Kidney tubule cell (primary cell): ENCODE results near the gene SPSB3.

Source experiments
- DNase-seq: peaks from one replicate; pipeline ENCODE4 v3.0.0-alpha.2; 2018; ENCODE audit warnings: low spot score

Gene SPSB3

GRCh38 chr16:1763521-1764511 is 18.6 kb downstream of the SPSB3 start:
- no peak for DNase-seq

GRCh38 chr16:1762879-1763520 is 19.4 kb downstream of the SPSB3 start:
- no peak for DNase-seq

GRCh38 chr16:1762196-1762878 is 20.0 kb downstream of the SPSB3 start:
- no peak for DNase-seq

- no peak for DNase-seq
Measured at GRCh38 chr16:1761751-1762150, 20.6 kb downstream of the SPSB3 start.

- DNase-seq = no peak
Measured at GRCh38 chr16:1760911-1761310, 21.5 kb downstream of the SPSB3 start.

- no peak for DNase-seq
Measured at GRCh38 chr16:1759511-1759910, 22.9 kb downstream of the SPSB3 start.

- no peak for DNase-seq
Measured at GRCh38 chr16:1758923-1759322, 23.4 kb downstream of the SPSB3 start.

GRCh38 chr16:1757714-1758461 is 24.5 kb downstream of the SPSB3 start:
- DNase-seq = no peak

- no peak for DNase-seq
Measured at GRCh38 chr16:1754204-1754603, 28.2 kb downstream of the SPSB3 start.

- no peak for DNase-seq
Measured at GRCh38 chr16:1752853-1753252, 29.5 kb downstream of the SPSB3 start.

- DNase-seq = no peak
Measured at GRCh38 chr16:1751946-1752345, 30.4 kb downstream of the SPSB3 start.

- DNase-seq = no peak
Measured at GRCh38 chr16:1749152-1750117, 32.9 kb downstream of the SPSB3 start.

GRCh38 chr16:1747934-1748333 is 34.4 kb downstream of the SPSB3 start:
- DNase-seq = no peak

GRCh38 chr16:1746693-1747195 is 35.6 kb downstream of the SPSB3 start:
- DNase-seq = no peak

- DNase-seq = no peak
Measured at GRCh38 chr16:1745900-1746692, 36.3 kb downstream of the SPSB3 start.

- DNase-seq = no peak
Measured at GRCh38 chr16:1745181-1745899, 37.0 kb downstream of the SPSB3 start.

- DNase-seq = no peak
Measured at GRCh38 chr16:1744338-1744840, 38.0 kb downstream of the SPSB3 start.

GRCh38 chr16:1743376-1744337 is 38.7 kb downstream of the SPSB3 start:
- DNase-seq = no peak
